Measurements from ENCODE around the gene AGMAT.
A peak's percentile ranks its signal among the peaks of the same experiment; 100 is the strongest.

Gene AGMAT, protein sequence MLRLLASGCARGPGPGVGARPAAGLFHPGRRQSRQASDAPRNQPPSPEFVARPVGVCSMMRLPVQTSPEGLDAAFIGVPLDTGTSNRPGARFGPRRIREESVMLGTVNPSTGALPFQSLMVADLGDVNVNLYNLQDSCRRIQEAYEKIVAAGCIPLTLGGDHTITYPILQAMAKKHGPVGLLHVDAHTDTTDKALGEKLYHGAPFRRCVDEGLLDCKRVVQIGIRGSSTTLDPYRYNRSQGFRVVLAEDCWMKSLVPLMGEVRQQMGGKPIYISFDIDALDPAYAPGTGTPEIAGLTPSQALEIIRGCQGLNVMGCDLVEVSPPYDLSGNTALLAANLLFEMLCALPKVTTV

DNA sequence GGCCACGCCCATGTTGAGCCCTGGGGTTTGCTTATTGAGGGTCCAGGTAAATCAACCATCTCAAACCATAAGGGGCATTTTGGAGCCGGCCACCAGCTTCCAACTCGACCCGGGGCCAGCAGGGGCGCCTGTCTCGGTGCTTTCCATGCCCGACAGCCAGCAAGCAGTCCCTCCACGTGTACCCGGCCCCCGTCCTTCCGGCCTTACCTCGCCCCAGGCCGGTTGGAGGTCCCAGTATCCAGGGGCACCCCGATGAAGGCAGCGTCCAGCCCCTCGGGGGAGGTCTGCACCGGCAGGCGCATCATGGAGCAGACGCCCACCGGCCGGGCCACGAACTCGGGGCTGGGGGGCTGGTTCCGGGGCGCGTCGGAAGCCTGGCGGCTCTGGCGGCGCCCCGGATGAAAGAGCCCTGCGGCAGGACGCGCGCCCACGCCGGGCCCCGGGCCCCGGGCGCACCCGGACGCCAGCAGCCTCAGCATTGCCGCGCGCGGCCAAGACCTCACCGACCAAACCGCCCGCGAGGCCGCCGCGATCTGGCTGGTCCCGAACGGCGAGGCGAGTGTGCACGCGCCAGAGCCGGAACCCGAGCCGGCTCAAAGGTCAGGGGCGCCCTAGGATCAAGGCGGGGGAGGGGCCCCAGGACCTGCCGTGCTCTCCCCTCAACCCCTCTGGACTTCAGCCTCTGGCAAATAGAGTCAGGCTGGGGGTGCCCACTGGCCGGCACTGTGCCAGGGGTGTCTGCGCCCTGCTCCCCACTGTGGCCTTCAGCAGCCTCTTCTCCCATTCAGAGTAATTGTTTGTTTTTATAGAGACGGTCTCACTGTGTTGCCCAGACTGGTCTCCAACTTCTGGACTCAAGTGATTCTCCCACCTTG is at the start of gene AGMAT:
Gene AGMAT, minus strand, starts transcription at position 563 of the 875 bp plus-strand sequence. Its CDS starts 84 bp downstream, at position 479.
- peak; percentile 50 to 54 for DNase-seq (ENCODE audit: low read depth in 2 of 2)

DNA sequence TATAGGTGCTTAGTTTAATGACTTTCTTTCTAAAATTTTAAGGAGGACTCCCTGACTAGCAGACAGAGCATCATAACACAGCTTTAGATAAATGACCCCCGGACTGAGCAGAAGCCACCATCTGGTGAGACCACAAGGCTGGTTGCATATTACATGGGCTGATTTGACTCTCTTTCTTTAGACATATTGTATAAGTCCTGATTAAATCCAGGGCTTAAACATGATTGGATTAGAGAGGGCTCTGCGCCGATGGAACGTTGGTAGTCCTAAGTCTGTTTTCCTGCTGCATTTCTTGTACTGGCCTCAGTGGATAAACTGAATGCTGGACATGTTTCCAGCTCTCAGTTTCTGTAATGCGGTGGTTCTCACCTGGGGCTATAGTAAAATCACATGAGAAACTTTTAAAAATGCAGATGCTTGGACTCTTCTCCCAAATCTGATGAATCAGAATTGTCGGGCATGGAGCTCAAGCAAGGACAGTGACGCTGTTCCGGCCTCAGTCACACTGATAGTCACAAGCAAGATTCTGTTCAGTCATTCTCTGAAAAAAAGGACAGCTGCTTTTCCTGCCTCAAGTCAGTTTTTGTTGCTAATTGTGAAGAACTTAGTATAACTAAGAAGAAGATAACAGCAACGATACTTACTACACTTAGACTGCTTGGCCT is 49.0 kb upstream of the AGMAT start:
- no peak for DNase-seq (ENCODE audit: low read depth in 2 of 2)

DNA sequence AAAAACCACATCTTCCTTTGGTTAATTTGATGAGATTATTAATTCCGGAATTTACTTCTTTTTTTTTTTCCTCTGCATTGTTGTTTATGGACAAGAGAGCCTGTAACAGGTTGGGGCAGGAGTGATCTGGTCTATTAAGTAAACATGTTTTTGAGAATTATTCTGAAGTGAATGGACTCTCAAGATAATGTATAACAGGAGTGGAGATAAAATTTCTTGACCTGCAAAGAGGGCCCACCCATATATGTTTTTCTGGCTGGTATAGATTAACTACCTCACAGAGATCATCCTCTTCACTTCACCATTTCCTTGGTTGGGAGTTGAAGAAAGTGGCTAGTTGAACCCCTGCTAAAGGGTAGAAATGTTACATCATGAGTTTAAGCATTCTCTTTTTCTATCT is 43.2 kb upstream of the AGMAT start:
- DNase-seq (ENCODE audit: low read depth in 2 of 2) = no peak

DNA sequence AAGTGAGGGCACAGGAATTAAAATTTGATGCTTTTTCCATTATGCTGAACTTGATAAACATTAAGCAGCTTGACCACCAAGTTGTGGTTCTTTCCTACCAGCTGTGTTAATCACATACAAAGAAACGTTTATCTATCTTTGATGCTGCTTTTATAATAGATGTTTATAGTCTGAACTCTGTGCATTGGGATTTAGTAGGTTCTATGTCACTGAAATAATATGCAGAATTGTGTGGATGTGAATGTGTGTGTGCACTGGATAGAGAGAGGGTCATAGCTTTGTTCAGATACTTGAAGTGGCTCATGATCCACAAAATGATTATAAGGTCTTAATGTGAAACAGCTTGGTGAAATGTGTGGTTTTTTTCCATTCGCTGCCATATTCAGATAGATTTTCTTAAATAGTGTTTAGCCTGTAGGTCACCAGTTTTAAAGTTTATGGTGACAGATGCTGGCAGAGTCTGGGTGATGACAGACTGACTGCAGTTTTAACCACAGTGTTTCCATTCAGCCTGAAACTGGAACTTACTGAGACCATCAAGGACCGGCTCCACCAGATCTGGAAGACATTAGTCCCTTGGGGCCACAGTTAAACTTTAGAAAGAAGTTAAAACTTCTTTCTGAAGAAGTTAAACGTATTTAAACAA is 42.6 kb upstream of the AGMAT start:
- DNase-seq (ENCODE audit: low read depth in 2 of 2) = no peak

DNA sequence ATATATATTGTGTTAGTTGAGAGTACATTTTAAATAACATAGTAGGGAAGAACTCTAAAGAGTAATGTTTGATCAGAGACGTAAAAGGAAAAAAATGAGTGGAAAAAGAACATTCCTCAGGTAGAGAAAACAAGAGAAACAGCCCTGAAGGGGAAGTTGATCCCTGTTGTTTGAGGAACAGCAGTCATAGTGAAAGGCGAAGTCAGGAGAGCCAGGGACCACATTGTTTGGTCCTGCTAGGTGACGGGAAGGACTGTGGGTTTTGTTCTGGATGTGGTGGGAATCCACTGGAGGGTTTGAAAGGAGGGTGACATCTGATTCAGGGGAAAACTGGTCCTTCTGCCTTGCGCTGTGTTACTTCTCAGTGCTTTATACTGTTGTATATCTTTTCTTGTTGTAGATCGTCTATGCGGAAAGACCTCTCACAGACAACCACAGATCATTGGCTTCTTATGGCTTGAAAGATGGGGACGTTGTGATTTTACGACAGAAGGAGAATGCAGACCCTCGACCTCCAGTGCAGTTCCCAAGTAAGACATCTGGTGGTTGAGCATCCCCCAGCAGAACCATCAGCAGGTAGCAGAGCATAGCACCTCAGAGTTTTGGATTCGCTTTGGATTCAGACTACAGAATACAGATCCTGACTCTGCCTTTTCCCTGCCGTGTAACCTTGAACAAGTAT is 41.6 kb upstream of the AGMAT start:
- DNase-seq (ENCODE audit: low read depth in 2 of 2) = no peak

DNA sequence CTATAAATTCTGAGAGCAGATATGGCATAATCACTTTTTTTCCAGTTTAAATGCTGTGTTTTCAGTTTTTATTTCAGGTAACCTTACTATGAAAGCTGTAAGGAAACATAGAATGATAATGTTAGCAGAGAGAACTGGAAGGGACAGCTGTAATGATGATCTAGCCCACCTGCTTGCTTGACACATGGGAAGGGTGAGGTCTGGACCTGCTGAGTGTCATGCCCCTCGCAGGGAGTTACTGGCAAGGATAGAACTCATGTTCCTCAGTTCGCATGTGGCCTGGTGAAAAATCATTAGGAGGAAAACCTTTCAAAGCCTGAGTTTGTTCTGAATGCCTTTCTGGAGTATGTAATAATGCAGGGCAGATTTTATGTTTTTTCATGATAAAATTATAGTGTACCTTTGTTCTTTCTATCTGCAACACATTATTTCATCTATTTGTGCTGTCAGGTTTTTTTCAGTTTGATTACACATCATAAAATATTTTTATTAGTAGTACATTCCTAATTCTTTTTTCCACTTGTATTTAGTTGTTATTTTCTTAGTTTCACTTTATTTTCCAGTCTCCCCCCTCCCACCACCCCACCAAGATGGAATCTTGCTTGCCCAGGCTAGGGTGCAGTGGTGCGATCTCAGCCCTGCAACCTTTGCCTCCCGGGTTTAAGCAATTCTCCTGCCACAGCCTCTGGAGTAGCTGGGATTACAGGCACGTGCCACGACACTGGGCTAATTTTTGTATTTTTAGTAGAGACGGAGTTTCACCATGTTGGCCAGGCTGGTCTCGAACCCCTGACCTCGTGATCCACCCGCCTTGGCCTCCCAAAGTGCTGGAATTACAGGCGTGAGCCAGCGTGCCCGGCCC is 40.4 kb upstream of the AGMAT start:
- no peak for DNase-seq (ENCODE audit: low read depth in 2 of 2)

DNA sequence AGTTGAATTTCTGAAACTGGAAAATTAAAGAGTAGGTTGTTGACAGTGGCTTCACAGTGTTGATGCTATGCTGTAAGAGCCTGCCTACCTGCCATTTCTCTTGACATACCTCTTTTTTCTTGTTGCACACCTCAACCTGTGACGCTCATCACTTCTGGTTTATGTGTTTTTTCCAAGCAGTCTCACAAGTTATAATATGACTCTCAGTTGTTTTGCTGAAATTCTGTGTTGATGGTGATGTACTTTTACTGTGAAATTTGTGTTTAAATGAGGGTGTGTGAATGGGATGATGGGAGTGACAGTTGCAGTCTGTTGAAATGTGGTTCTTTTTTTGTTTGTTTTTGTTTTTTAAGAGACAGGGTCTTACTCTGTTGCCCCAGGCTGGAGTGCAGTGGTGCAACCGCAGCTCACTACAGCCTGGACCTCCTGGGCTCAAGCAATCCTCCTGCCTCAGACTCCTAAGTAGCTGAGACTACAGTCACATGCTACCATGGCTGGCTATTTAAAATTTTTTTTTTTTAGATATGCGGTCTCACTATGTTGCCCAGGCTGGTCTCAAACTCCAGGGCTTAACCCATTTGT is 39.4 kb upstream of the AGMAT start:
- DNase-seq (ENCODE audit: low read depth in 2 of 2) = no peak

DNA sequence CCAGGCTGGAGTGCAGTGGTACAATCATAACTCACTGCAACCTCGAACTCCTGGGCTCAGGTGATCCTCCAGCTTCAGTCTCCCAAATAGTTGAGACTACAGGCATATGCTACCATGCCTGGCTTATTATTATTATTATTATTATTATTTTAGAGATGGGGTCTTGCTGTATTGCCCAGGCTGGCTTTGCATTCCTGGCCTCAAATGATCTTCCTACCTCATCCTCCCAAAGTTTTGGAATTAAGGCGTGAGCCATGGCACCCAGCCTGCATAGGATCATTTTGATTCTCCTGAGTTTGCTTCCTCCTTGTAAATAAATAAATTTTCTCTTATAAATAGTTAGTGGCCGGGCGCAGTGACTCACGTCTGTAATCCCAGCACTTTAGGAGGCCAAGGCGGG is 38.6 kb upstream of the AGMAT start:
- no peak for DNase-seq (ENCODE audit: low read depth in 2 of 2)

DNA sequence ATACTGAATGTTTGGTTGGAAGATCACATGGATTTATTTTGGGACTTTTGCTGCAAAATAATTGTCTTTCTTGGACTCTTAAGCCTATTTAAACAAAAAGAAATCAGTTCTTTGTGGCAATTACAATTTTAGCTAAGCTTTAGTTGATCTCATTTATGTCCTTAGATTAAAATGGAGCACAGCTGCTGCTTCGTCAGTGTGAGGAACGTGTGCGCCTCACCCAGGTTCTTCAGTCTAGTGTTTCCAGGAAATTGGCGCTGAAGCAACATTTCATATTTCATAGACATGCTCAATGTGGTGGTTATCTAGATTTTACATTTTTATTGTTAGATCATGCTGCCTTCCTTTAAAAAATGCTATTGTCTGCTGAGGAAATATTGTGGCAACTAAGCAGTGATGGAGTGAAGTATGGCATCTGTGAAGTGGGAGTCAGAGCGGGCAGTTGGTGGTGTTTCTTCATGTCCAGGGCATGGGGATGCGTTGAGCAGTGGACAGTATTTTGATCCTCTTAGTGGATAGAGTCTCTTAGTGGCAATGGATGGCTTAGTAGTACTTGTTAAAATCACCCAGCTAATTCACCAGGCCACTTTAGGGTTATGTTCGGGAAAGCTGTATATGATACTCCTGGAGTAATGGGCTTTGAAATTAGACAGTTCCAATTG is 38.0 kb upstream of the AGMAT start:
- DNase-seq (ENCODE audit: low read depth in 2 of 2) = no peak

DNA sequence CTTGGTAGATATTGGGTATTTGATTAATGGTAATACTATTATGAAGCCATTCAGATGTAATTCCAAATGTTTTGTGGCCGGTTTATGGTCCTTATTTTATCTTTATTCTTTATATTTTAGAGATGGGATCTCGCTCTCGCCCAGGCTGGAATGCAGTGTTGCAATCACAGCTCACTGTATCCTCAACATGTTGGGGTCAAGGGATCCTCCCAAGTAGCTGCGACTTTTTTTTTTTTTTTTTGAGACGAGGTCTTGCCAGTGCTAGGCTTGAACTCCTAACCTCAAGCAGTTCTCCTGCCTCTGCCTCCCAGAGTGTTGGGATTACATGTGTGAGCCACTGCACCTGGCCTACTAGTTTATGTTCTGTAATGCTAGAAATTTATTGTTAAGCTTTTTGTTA is 37.1 kb upstream of the AGMAT start:
- DNase-seq (ENCODE audit: low read depth in 2 of 2) = no peak

DNA sequence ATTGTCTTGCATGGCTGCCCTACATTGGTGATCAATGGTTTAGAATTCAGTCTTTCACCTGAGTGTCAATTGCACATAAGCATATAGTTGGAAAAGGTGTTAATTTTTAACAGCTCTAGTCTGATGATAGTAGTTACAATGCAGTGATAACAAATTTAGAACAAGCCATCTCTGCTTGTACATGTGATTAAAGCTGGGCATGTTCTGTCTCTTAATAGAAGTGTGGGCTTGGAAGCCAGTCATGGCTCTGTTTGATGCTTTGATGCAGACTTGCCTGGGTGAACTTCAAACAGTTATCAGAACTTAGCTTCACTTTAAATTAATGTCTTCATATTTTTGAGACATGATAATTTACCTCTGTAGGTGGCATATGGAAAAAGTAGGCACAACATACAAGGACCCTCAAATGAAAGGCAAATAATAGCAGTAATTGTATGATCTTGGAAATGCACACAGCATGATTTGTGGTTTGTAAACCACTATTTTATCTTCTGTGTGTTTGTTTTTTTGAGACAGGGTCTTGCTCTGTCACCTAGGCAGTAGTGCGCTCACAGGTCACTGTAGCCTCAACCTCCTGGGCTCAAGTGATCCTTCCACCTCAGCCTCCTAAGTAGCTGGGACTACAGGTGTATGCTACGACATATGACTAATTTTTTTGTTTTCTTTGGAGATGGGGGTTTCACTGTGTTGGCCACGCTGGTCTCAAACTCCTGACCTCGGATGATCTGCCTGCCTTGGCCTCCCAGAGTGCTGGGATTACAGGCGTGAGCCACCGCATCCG is 36.2 kb upstream of the AGMAT start:
- DNase-seq (ENCODE audit: low read depth in 2 of 2) = no peak

DNA sequence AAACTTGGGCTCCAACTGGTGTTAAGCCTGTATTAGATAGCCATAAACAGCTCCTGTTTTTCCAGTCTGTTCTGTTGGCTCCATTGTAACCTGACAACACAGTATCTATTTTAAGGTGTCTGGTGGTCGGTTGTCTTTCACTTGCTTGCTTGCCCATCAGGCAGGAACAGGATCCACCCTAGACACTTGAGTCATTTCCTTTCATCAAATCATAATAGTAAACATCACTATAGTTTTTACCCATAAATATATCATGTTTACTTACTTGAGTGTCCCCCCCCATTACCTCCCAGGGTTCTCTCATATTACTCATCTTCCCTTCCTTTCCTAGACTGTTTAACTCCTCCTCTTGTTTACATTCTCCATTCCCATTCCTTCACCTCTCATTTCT is 35.3 kb upstream of the AGMAT start:
- no peak for DNase-seq (ENCODE audit: low read depth in 2 of 2)

DNA sequence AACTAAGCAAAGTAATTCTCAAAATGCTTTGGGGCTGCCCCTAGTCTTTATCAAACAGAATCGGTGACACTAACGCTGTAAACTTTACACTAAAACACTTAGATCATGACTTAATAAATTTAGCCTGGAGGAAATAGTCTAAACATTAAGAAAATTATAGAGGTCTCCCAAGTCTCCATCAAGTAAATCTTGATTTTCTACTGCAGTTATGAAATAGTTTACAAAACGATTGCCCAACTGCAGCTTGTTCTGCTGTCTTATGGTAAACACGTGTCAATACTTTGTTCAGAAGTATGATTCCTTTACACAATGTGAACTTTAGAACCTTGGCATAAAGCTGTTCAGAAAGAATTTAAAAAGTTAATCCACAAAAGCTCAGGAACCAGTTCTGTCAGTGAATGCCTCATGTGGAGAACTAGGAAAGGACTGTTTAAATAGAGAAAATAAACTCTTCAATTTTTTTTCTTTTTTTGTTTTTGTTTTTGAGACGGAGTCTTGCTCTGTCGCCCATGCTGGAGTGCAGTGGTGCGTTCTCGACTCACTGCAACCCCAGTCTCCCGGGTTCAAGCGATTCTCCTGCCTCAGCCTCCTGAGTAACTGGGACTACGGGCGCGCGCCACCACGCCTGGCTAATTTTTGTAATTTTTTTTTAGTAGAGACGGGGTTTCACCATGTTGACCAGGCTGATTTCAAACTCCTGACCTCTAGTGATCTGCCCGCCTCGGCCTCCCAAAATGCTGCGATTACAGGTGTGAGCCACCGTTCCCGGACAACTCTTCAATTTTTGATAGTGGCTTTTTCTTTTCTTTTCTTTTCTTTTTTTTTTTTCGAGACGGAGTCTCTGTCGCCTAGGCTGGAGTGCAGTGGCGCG is 34.0 kb upstream of the AGMAT start:
- no peak for DNase-seq (ENCODE audit: low read depth in 2 of 2)

DNA sequence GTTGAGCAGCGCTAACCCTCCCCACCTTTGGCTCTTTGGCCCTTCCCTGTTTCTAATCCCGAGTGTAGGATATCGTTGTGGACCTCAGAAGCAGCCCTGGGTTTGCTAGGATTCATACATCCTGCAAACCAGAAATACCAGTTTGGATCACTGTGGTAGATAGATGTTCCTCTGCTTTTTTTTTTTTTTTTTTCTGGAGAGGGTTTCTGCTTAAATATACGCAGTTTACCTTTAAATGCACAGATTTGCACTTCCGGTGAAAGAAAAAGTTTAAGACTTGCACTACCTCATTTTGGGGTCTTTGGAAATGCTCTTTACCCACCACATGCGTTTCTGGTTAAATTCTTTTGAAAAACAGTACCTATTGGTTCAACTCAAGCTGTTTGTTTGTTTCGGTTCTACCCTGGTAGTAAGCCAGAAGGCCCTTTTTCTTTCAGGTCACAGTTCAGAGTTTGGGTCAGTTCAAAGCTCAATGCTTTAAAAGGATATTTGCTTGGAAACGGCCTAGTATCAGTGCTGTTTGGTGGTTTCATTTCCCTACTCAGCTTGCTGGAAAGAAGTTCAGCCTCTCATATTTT is 33.3 kb upstream of the AGMAT start:
- DNase-seq (ENCODE audit: low read depth in 2 of 2) = no peak

DNA sequence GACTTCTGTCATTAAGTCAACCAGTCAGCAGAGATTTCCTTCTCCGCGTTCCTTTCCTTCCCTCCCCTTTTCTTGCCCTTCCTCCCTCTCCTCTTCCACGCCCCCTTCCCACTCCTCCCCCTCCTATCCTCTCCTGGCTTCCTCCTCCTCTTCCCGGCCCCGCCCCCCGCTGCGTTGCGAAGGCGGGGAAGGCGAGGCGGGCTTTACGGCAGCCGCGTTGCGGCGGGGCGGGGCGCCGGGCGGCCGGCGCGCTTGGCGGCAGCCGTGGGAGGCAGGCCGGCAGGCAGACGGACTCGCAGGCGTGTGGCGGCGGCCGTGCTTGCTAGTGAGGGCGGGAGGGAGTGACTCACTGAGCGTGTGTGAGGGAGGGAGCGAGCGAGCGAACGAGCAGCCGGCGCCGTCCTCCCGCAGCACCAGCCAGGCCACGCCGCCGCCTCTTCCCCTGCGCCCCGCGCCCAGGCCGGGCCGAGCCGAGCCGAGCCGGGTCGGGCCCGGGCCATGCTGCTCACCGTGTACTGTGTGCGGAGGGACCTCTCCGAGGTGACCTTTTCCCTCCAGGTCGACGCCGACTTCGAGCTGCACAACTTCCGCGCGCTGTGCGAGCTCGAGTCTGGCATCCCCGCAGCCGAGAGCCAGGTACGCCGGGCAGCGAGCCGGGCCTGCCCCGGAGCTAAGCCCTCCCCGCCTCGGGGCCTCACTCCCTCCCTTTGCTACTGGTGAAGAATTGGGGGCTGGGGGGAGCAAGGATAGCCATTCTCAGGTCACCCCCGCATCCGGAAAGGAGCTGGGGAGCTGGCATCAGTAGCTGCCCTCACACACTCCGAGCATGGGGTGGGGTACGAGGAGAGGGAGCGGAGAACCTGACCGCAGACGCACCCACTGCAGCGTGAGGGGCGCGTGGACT is 32.6 kb upstream of the AGMAT start, which contains the start of gene DDI2:
Gene DDI2, plus strand, starts transcription at position 286 of the 904 bp plus-strand sequence. Its CDS starts 213 bp downstream, at position 499.
- peak; percentile 86 to 94 for DNase-seq (ENCODE audit: low read depth in 2 of 2)
